ENCODE results near the gene RIMOC1.

The RIMOC1 gene

DNA sequence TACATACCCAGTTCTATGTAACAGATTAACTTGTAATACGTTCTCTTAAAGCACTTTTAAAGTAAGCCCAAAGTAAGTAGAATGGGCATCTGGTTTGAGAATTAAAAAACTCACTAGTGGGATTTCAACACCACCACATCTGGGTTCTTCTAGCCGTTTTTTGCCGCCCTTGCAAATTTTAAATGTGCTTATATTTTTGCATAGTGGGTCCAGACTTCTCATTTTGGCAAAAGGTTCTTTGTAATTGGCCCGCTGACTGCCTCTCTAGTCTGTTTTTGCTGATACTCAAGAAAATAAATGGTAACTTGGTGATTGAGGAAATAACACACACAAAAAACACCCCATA is 20.4 kb downstream of the RIMOC1 start:
- in situ Hi-C loops (cut with MboI; ENCODE audit: low sequenced_read_pairs, unreplicated experiment) = no loop called here
- no peak for DNase-seq (ENCODE audit: low spot score)
- TF ChIP-seq CTCF (IDR thresholded peaks at IDR 0.05; ENCODE audit: borderline replicate concordance, control extremely low read depth, extremely low read depth, insufficient read depth, missing control alignments) = no peak

DNA sequence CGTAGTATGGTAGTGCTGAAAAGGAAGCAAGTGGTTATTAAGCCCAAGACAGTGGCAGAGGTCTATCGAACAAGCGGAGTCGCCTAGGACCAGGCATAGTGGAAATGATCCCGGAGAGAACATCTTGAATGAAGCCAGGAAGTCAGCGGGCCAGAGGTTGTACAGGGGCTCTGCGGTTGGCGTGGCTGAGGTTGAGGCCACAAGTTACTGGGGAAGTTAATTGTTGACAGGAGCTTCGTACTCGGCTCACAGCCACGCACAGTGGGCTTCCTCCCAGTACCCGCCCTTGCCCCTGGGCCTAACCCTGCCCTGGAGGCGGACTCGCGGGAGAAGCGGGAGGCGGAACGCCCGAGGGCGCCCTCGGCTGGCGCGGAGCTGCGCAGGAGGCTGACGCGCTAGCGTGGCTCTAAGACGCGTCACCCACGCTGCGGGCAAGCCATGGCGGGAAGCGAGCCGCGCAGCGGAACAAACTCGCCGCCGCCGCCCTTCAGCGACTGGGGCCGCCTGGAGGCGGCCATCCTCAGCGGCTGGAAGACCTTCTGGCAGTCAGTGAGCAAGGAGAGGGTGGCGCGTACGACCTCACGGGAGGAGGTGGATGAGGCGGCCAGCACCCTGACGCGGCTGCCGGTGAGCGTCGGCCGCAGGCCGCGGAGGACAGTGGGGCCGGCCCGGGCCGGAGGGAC is 20.9 kb downstream of the RIMOC1 start, which contains the start of gene FBXO4:
Gene FBXO4 (plus strand): TSS at position 410 of the 683 bp plus-strand sequence. CDS start 29 bp downstream, at position 439.
- peak; percentile 82 for DNase-seq (ENCODE audit: low spot score)
- in situ Hi-C loops (cut with MboI; ENCODE audit: low sequenced_read_pairs, unreplicated experiment) = no loop called here
- TF ChIP-seq CTCF (IDR thresholded peaks at IDR 0.05; ENCODE audit: borderline replicate concordance, control extremely low read depth, extremely low read depth, insufficient read depth, missing control alignments) = peak; percentile 90

DNA sequence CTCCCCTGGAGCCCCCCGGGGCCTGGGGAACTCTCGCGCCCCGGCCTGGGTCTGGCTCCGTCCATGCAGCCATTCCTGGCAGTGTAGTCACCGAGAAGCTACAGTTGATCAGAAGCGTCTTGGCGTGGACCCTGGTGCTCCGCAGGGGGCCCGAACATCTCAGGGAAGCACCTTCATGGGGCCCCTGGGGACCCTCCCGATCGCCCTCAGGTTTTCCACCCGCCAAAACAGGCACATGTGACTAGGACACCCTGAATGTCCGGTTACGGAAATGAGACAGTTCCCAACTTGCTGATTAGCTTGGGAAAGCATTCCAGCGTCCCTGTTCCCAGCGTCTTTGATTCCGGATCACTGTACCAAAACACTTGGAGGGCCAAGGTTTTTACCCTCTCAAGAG is 21.4 kb downstream of the RIMOC1 start:
- in situ Hi-C loops (cut with MboI; ENCODE audit: low sequenced_read_pairs, unreplicated experiment) = no loop called here
- peak; percentile 44 for DNase-seq (ENCODE audit: low spot score)

GRCh38 chr5:41927604-41928003 is 23.5 kb downstream of the RIMOC1 start:
- no peak for TF ChIP-seq CTCF (IDR thresholded peaks at IDR 0.05; ENCODE audit: borderline replicate concordance, control extremely low read depth, extremely low read depth, insufficient read depth, missing control alignments)
- in situ Hi-C loops (cut with MboI; ENCODE audit: low sequenced_read_pairs, unreplicated experiment) = no loop called here
- DNase-seq (ENCODE audit: low spot score) = no peak

More for the DNA sequence above, 21.4 kb downstream of the RIMOC1 start:
- TF ChIP-seq CTCF (IDR thresholded peaks at IDR 0.05; ENCODE audit: borderline replicate concordance, control extremely low read depth, extremely low read depth, insufficient read depth, missing control alignments) = no peak

- in situ Hi-C loops (cut with MboI; ENCODE audit: low sequenced_read_pairs, unreplicated experiment) = no loop called here
- DNase-seq (ENCODE audit: low spot score) = no peak
- no peak for TF ChIP-seq CTCF (IDR thresholded peaks at IDR 0.05; ENCODE audit: borderline replicate concordance, control extremely low read depth, extremely low read depth, insufficient read depth, missing control alignments)
These were observed 24.9 kb downstream of the RIMOC1 start for GRCh38 chr5:41929035-41929434.

GRCh38 chr5:41932770-41933169 is 28.6 kb downstream of the RIMOC1 start:
- in situ Hi-C loops (cut with MboI; ENCODE audit: low sequenced_read_pairs, unreplicated experiment) = no loop called here
- no peak for DNase-seq (ENCODE audit: low spot score)
- TF ChIP-seq CTCF (IDR thresholded peaks at IDR 0.05; ENCODE audit: borderline replicate concordance, control extremely low read depth, extremely low read depth, insufficient read depth, missing control alignments) = no peak
